Naive thymus-derived CD4-positive, alpha-beta T cell (primary cell): Measurements from ENCODE around the gene WAPL. TPM values are rescaled to one million over a fixed set of nuclear protein-coding genes. Genes with fewer than 3 reads are reported as not detected.

Experiments
- ATAC-seq: fragments of 150-1000 bp; cut with Tn5 transposase; 2 replicates; pipeline ENCODE4 v1.10.0; 2021; ENCODE audit warnings: mild to moderate bottlenecking, moderate library complexity
- CTCF ChIA-PET: fragments of 350-600 bp; sonication (Branson Sonifier 250); formaldehyde crosslinking; loops from one replicate; lab custom pipeline; 2021; ENCODE audit warnings: antibody characterized with exemption; lab: Charles Lee
- POLR2A ChIA-PET: fragments of 350-600 bp; sonication (Branson Sonifier 250); formaldehyde crosslinking; loops from one replicate; lab custom pipeline; 2021; ENCODE audit warnings: antibody characterized with exemption, inconsistent platforms; lab: Charles Lee
- DNase-seq, 9 donors: peaks; one replicate each; pipeline versions ENCODE4 v3.0.0 to v3.0.0-alpha.2; 2020 to 2022; ENCODE audit warnings: mixed read lengths in 1 of 9
- H3K27ac ChIP-seq: one replicate; pipeline ENCODE4 v1.7.0; 2013; ENCODE audit warnings: mild to moderate bottlenecking, low read depth, low read length, moderate library complexity
- H3K27me3 ChIP-seq, 2 donors: one replicate each; pipeline ENCODE4 v1.7.0; 2013; ENCODE audit warnings: low read length in 2 of 2, mild to moderate bottlenecking in 2 of 2, moderate library complexity in 2 of 2; ENCODE audit not compliant: control insufficient read depth in 2 of 2, insufficient read depth in 2 of 2
- H3K36me3 ChIP-seq, 3 experiments: 1 replicate in 2 of 3; 2 replicates in 1 of 3; pipeline ENCODE4 v1.7.0; 2013; ENCODE audit warnings: low read length in 3 of 3, mild to moderate bottlenecking in 3 of 3, moderate library complexity in 1 of 3; ENCODE audit not compliant: insufficient read depth in 3 of 3, control insufficient read depth in 2 of 3
- H3K4me1 ChIP-seq, 2 donors: one replicate each; pipeline ENCODE4 v1.7.0; 2013; ENCODE audit warnings: low read length in 2 of 2, mild to moderate bottlenecking in 2 of 2, moderate library complexity in 1 of 2; ENCODE audit not compliant: control insufficient read depth in 2 of 2, insufficient read depth in 2 of 2
- H3K4me3 ChIP-seq: 2 replicates; pipeline ENCODE4 v1.7.0; 2013; ENCODE audit warnings: mild to moderate bottlenecking, low read length
- H3K9me3 ChIP-seq, 3 experiments: 1 replicate in 2 of 3; 2 replicates in 1 of 3; pipeline ENCODE4 v1.7.0; 2013; ENCODE audit warnings: low read length in 3 of 3; ENCODE audit not compliant: control insufficient read depth in 2 of 3
- H3K27ac Mint-ChIP-seq, 9 donors: one replicate each; pipeline ENCODE4 v1.8.0; 2020 to 2022; ENCODE audit warnings: mixed read lengths in 9 of 9, mild to moderate bottlenecking in 8 of 9, moderate library complexity in 5 of 9, inconsistent platforms in 2 of 9
- H3K27me3 Mint-ChIP-seq, 5 donors: one replicate each; pipeline ENCODE4 v1.8.0; 2021 to 2022; ENCODE audit warnings: mixed read lengths in 5 of 5, mild to moderate bottlenecking in 1 of 5
- H3K36me3 Mint-ChIP-seq, 5 donors: one replicate each; pipeline ENCODE4 v1.8.0; 2020 to 2022; ENCODE audit warnings: mixed read lengths in 5 of 5, mild to moderate bottlenecking in 3 of 5, inconsistent platforms in 1 of 5
- H3K4me1 Mint-ChIP-seq, 7 donors: one replicate each; pipeline ENCODE4 v1.8.0; 2020 to 2022; ENCODE audit warnings: mixed read lengths in 7 of 7, mild to moderate bottlenecking in 3 of 7, inconsistent platforms in 1 of 7
- H3K4me3 Mint-ChIP-seq, 10 donors: one replicate each; pipeline ENCODE4 v1.8.0; 2020 to 2022; ENCODE audit warnings: mild to moderate bottlenecking in 10 of 10, mixed read lengths in 10 of 10, moderate library complexity in 6 of 10, inconsistent platforms in 2 of 10
- H3K9me3 Mint-ChIP-seq, 11 donors: one replicate each; pipeline ENCODE4 v1.8.0; 2020 to 2022; ENCODE audit warnings: mixed read lengths in 11 of 11, mild to moderate bottlenecking in 4 of 11, inconsistent platforms in 1 of 11, moderate library complexity in 1 of 11
- intact Hi-C, 2 donors: fragments of 100-400 bp; cut with micrococcal nuclease; formaldehyde crosslinking; loops; one replicate each; pipeline ENCODE4 v1.15.1; 2023
- polyA plus RNA-seq, 2 donors: library from polyadenylated mRNA; unstranded; fragments of 300-500 nt; fragmentation: Illumina TruSeq; gene quantifications; one replicate each; pipeline ENCODE4 v1.2.3, GENCODE V29; 2021
- total RNA-seq, 6 experiments: library from RNA in 5 of 6; stranded (reverse) in 5 of 6; gene quantifications; 1 replicate in 5 of 6; 2 replicates in 1 of 6; pipeline ENCODE4 v1.2.3 and lab custom pipeline; 2021 to 2026

WAPL gene
- total and polyA plus RNA-seq, 7 experiments from 2014 or later: 40.3 to 59.2 (median 49.5) TPM

DNA sequence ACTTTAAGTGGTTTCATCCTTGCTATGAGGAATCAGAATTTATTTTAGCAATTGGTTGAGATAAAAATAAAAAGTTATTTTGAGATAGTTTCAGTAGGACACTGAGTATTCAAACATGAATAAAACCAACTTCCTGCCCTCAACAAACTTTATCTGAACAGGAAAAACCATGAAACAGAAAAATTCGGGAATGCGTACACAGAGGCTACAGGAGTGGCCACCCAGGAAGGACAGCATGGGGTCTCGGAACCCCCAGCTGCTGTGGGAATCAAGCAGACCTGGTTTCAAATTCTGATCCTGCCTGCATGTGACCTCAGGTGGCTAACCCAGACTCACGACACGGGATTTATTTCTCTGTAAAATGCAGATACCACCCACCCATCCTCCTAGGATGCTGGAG is 106.0 kb downstream of the WAPL start:
- ATAC-seq (no peak), DNase-seq (no peak)
- CTCF ChIA-PET: no interaction called here
- Histone ChIP-seq H3K27ac (no peak overlapping the region), H3K36me3 (no peaks in the 10 kb centered on the region), H3K4me1 (peaks cover 20 to 50% of the 10 kb centered on the region in 2 donors), H3K27me3 (no peaks in the 10 kb centered on the region), H3K4me3 (no peak overlapping the region), H3K9me3 (no peaks in the 10 kb centered on the region)
- Mint-ChIP-seq H3K4me1 (peaks cover 33 to 79% (median 64%) of the 10 kb centered on the region in 7 donors), H3K27ac (peak overlapping the region in 7 of 9 donors; percentile 51 to 79 (median 74)), H3K36me3 (peaks cover 0 to 11% (median 0%) of the 10 kb centered on the region in 5 donors), H3K9me3 (peaks cover 0 to 6% (median 0%) of the 10 kb centered on the region in 11 donors), H3K4me3 (peak overlapping the region in 6 of 10 donors; percentile 38 to 67 (median 40)), H3K27me3 (peaks cover 0 to 3% (median 0%) of the 10 kb centered on the region in 5 donors)
- POLR2A ChIA-PET: interaction anchor here (5.6 kb wide), 1 partner anchor 14 kb away, joined by 54 read pairs; no protein-coding TSS in a partner anchor
- intact Hi-C loops: no loop called here

- Histone ChIP-seq H3K27me3 (no peaks in the 10 kb centered on the region), H3K4me1 (peaks cover 20 to 52% of the 10 kb centered on the region in 2 donors), H3K27ac (no peak overlapping the region), H3K36me3 (no peaks in the 10 kb centered on the region), H3K9me3 (no peaks in the 10 kb centered on the region), H3K4me3 (no peak overlapping the region)
- H3K4me1 Mint-ChIP-seq: peaks cover 33 to 80% (median 63%) of the 10 kb centered on the region in 7 donors
- ATAC-seq (no peak), DNase-seq (no peak)
- H3K9me3 Mint-ChIP-seq: peaks cover 0 to 7% (median 0%) of the 10 kb centered on the region in 11 donors
- ChIA-PET POLR2A (interaction anchor here (5.6 kb wide), 1 partner anchor 14 kb away, joined by 54 read pairs; no protein-coding TSS in a partner anchor), CTCF (no interaction called here)
- H3K4me3 Mint-ChIP-seq: peak overlapping the region in 9 of 10 donors; percentile 8 to 67 (median 40)
- peaks cover 0 to 11% (median 0%) of the 10 kb centered on the region in 5 donors for H3K36me3 Mint-ChIP-seq
- peak overlapping the region in 8 of 9 donors; percentile 1 to 95 (median 70) for H3K27ac Mint-ChIP-seq
- peaks cover 0 to 3% (median 0%) of the 10 kb centered on the region in 5 donors for H3K27me3 Mint-ChIP-seq
- intact Hi-C loops: no loop called here
Measured at GRCh38 chr10:86415116-86415515, 106.5 kb downstream of the WAPL start.

DNA sequence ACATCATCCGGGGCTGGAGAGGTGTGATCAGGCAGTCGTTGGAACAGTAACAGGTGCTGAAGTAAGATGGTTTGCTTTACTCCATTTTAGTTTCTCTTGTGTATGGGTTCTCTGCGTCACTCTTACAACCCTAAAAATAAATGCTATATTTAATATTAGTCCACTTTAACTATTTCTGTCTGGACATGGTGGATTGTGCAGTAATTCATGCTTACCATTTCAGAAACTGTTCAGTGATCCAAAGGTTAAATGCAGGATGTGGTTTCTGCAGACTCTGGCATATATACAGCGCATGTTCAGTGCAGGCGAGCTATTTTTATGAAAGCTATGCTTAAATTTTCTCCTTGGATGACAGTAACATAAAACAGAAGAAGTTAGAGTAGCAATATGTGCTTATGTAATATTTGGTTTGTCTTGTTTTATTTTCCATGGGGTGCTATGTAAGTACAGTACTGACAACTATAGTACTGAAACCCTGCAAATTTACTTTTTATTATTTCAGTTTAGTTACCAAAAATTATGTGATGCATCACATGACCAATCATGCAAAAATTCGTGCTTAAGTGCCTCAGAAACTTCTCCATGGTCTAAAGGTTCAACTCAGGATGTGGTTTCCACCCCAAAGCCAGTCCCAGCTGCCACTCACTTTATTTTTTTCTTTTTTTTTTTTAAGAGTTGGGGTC is 108.4 kb downstream of the WAPL start:
- peaks cover 0 to 13% (median 0%) of the 10 kb centered on the region in 5 donors for H3K36me3 Mint-ChIP-seq
- no peaks in the 10 kb centered on the region for H3K9me3 ChIP-seq
- H3K27ac Mint-ChIP-seq: peak overlapping the region; percentile 84 to 94 (median 90)
- H3K4me1 Mint-ChIP-seq: peaks cover 29 to 79% (median 62%) of the 10 kb centered on the region in 7 donors
- DNase-seq: peak in 7 of 9 donors; percentile 55 to 75 (median 71)
- intact Hi-C loops: loop anchor here in 1 of 2 donors (1.0 to 5.0 kb wide), 5 partner anchors 13 to 679 kb away; partner anchors contain the start of genes ADIRF, GLUD1 and WAPL
- peaks cover 0 to 7% (median 0%) of the 10 kb centered on the region in 11 donors for H3K9me3 Mint-ChIP-seq
- peaks cover 0 to 3% (median 0%) of the 10 kb centered on the region in 5 donors for H3K27me3 Mint-ChIP-seq
- peaks cover 20 to 48% of the 10 kb centered on the region in 2 donors for H3K4me1 ChIP-seq
- peak overlapping the region; percentile 60 to 83 (median 74) for H3K4me3 Mint-ChIP-seq
- peak; percentile 78 for ATAC-seq
- ChIA-PET CTCF (interaction anchor here (0.7 to 3.7 kb wide), 2 partner anchors 14 to 246 kb away, joined by 3 to 25 read pairs; no protein-coding TSS in a partner anchor), POLR2A (interaction anchor here (0.7 to 5.6 kb wide), 8 partner anchors 12 to 166 kb away, joined by 3 to 54 read pairs (median 4); partner anchors contain the start of gene WAPL)
- peak overlapping the region; percentile 42 for H3K27ac ChIP-seq
- no peaks in the 10 kb centered on the region for H3K36me3 ChIP-seq
- peak overlapping the region; percentile 20 for H3K4me3 ChIP-seq
- no peaks in the 10 kb centered on the region for H3K27me3 ChIP-seq

GRCh38 chr10:86411852-86412560 is 109.6 kb downstream of the WAPL start:
- Histone ChIP-seq H3K36me3 (no peaks in the 10 kb centered on the region), H3K9me3 (no peaks in the 10 kb centered on the region), H3K27ac (peak overlapping the region; percentile 42), H3K27me3 (no peaks in the 10 kb centered on the region), H3K4me3 (peak overlapping the region; percentile 8), H3K4me1 (peaks cover 20 to 48% of the 10 kb centered on the region in 2 donors)
- CTCF ChIA-PET: interaction anchor here (0.8 to 3.7 kb wide), 3 partner anchors 9 to 173 kb away, joined by 5 to 25 read pairs (median 12); no protein-coding TSS in a partner anchor
- peak overlapping the region; percentile 84 to 94 (median 90) for H3K27ac Mint-ChIP-seq
- peaks cover 24 to 73% (median 57%) of the 10 kb centered on the region in 7 donors for H3K4me1 Mint-ChIP-seq
- H3K9me3 Mint-ChIP-seq: peaks cover 0 to 7% (median 0%) of the 10 kb centered on the region in 11 donors
- H3K27me3 Mint-ChIP-seq: peaks cover 0 to 3% (median 0%) of the 10 kb centered on the region in 5 donors
- peaks cover 0 to 13% (median 0%) of the 10 kb centered on the region in 5 donors for H3K36me3 Mint-ChIP-seq
- DNase-seq: no peak
- peak overlapping the region; percentile 62 to 83 (median 77) for H3K4me3 Mint-ChIP-seq
- intact Hi-C loops: loop anchor here (1.0 to 5.0 kb wide), 5 partner anchors 7 to 680 kb away; partner anchors contain the start of genes ADIRF (in 1 of the 2) and GLUD1 (in 1 of the 2)
- POLR2A ChIA-PET: interaction anchor here (0.6 to 5.6 kb wide), 4 partner anchors 10 to 119 kb away, joined by 3 to 54 read pairs (median 5); partner anchors contain the start of gene WAPL
- no peak for ATAC-seq

DNA sequence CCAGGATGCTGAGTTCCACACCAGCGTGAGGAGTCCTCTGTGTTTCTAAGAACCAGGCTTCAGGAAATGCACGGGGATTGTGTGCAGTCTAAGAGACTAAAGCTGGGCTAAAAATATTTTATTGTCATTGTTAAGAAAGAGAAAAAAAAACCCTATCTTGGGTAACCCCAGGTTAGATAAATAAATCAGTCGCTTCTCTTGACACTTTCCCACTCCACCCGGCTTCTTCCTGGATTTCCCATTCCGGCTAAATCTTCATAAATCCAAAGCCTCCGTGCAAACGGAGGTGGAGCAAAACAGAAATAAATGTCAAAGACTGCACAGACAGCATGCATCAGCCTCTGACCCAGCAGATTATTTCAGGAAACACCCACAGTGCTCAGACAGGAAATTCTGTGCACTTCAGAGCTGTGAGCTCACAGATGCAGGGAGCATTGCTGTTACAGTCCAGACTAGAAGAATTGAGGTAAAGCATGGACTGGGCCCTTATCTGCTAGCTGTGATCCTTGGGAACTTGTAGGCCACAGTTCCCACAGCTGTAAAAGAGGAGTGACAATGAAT is 110.2 kb downstream of the WAPL start:
- Histone ChIP-seq H3K4me3 (peak overlapping the region; percentile 8), H3K36me3 (no peaks in the 10 kb centered on the region), H3K9me3 (no peaks in the 10 kb centered on the region), H3K27me3 (no peaks in the 10 kb centered on the region), H3K27ac (peak overlapping the region; percentile 42), H3K4me1 (peaks cover 20 to 48% of the 10 kb centered on the region in 2 donors)
- Mint-ChIP-seq H3K4me3 (peak overlapping the region; percentile 62 to 83 (median 77)), H3K36me3 (peaks cover 0 to 16% (median 0%) of the 10 kb centered on the region in 5 donors), H3K9me3 (peaks cover 0 to 7% (median 0%) of the 10 kb centered on the region in 11 donors), H3K27me3 (peaks cover 0 to 3% (median 0%) of the 10 kb centered on the region in 5 donors), H3K27ac (peak overlapping the region; percentile 84 to 94 (median 88)), H3K4me1 (peaks cover 24 to 72% (median 57%) of the 10 kb centered on the region in 7 donors)
- ChIA-PET CTCF (interaction anchor here (0.8 to 3.7 kb wide), 3 partner anchors 8 to 174 kb away, joined by 5 to 25 read pairs (median 12); no protein-coding TSS in a partner anchor), POLR2A (interaction anchor here (1.1 to 5.6 kb wide), 3 partner anchors 10 to 111 kb away, joined by 4 to 54 read pairs (median 6); partner anchors contain the start of gene WAPL)
- intact Hi-C loops: loop anchor here (1.0 to 5.0 kb wide), 4 partner anchors 8 to 681 kb away; partner anchors contain the start of genes ADIRF (in 1 of the 2) and GLUD1 (in 1 of the 2)
- ATAC-seq (peak; percentile 70), DNase-seq (peak in 7 of 9 donors; percentile 22 to 38 (median 36))
